Measurements from ENCODE around the gene ANXA3. TPM values are rescaled to one million over a fixed set of nuclear protein-coding genes. Genes with fewer than 3 reads are reported as not detected.

The ANXA3 gene
- total RNA-seq, 4 donors from 2014 or later, result 22.3 to 253 (median 150) TPM

DNA sequence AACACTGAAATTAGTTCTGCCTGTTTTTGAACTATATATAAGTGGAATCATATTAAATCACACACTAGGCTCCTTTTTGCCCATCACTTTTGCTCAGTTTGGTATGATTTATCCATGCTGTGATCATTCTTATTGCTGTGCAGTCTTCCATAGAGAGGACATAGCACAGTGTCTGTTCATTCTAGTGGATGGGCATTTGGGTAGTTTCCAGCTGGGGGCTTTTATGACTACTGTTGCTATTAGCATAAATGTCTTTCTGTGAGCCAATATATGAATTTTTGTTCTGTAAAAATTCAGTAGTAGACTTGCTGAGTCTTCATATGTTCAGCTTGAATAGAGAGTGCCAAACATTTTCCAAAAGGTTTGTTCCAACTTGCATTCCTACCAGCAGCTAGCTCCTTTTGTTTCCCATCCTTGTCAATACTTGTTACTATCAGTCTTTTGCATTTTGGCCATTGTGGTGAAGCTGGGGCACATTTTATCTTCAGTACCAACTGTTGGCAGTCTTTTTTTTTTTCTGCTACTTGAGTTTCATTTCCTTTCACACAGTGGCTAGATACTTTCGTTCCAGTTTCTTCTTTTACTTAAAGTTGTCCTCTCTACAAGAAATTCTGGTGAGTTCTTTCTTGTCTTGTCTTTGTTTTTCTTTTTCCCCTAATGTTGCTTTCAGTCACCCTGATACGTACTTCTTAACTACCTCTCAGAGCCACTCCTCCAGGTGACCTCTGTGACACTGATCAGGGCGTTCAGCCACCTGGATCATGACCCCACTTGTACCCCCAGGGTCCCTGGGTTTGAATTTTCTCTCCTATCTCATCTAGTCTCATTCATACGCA lies 87.0 kb downstream of the ANXA3 start:
- TF ChIP-seq, protein P1, sequence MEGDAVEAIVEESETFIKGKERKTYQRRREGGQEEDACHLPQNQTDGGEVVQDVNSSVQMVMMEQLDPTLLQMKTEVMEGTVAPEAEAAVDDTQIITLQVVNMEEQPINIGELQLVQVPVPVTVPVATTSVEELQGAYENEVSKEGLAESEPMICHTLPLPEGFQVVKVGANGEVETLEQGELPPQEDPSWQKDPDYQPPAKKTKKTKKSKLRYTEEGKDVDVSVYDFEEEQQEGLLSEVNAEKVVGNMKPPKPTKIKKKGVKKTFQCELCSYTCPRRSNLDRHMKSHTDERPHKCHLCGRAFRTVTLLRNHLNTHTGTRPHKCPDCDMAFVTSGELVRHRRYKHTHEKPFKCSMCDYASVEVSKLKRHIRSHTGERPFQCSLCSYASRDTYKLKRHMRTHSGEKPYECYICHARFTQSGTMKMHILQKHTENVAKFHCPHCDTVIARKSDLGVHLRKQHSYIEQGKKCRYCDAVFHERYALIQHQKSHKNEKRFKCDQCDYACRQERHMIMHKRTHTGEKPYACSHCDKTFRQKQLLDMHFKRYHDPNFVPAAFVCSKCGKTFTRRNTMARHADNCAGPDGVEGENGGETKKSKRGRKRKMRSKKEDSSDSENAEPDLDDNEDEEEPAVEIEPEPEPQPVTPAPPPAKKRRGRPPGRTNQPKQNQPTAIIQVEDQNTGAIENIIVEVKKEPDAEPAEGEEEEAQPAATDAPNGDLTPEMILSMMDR (IDR thresholded peaks at IDR 0.05), result no peak
- 73 to 95% methylated on average over 2 to 3 of the region's 4 CpGs for WGBS, 2 donors (ENCODE audit: low coverage in 1 of 2)
- Histone ChIP-seq H3K36me3 (no peaks in the 10 kb centered on the region), H3K27ac (no peak overlapping the region), H3K4me1 (peaks cover 0 to 9% (median 0%) of the 10 kb centered on the region in 3 donors), H3K27me3 (no peaks in the 10 kb centered on the region), H3K4me3 (no peak overlapping the region), H3K9me3 (no peaks in the 10 kb centered on the region)
- ATAC-seq, result no peak

DNA sequence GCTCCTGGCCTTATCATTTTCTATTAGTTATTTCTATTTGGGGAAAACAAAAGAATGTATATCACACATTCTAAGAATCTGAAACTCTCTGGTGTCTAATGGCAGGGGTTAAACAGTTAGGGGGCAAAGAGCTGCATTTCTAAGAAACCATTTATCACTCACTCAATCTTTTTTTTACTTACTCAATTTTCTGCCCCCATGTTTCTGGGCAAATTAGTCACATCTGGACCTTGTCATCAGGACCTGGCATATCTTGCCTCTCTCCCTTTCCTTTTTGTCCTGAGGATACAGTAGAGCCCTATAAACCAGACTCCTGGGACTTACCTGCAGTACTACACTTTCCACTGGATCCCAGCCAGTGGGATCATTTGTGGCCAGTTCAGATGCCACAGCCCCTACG lies 89.1 kb downstream of the ANXA3 start:
- H3K27me3 ChIP-seq, result no peaks in the 10 kb centered on the region
- 63 to 71% methylated on average over 1 of the region's 1 CpG for WGBS, 2 donors (ENCODE audit: low coverage in 1 of 2)
- ATAC-seq, result no peak
- H3K9me3 ChIP-seq, result no peaks in the 10 kb centered on the region
- TF ChIP-seq POLR2AphosphoS5 (IDR thresholded peaks at IDR 0.05) (no peak), EP300 (IDR thresholded peaks at IDR 0.05) (no peak), POLR2A (IDR thresholded peaks at IDR 0.05) (no peak)
- TF ChIP-seq, protein P1 (IDR thresholded peaks at IDR 0.05), result no peak
- H3K4me1 ChIP-seq, result peaks cover 8 to 15% (median 13%) of the 10 kb centered on the region in 3 donors
- no peak overlapping the region for H3K4me3 ChIP-seq
- no peaks in the 10 kb centered on the region for H3K36me3 ChIP-seq
- H3K27ac ChIP-seq, result no peak overlapping the region

DNA sequence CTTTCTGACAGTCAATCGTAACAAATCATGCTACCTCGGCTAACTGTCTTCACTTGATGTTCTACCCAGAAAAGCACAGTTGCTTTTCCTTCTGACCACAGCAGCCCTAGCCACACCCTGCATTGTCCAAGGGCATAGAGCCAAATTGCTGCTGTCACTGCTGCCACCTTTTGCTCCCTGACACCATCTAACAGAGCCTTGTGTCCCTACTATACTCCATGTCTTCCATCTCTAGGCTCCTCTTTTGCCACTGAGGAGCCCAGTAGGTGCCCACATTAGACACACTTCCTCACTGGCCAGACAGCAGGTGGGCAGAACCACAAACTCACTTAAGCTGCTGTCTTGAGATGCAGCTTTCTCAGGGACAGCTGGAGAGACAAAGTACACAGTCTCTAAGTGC lies 91.4 kb downstream of the ANXA3 start:
- H3K9me3 ChIP-seq, result no peaks in the 10 kb centered on the region
- 81 to 83% methylated on average over 2 of the region's 2 CpGs for WGBS, 2 donors (ENCODE audit: low coverage in 1 of 2)
- TF ChIP-seq, protein P1 (IDR thresholded peaks at IDR 0.05), result no peak
- no peak for TF ChIP-seq POLR2A (IDR thresholded peaks at IDR 0.05)
- TF ChIP-seq POLR2AphosphoS5 (IDR thresholded peaks at IDR 0.05), result no peak
- no peak for TF ChIP-seq EP300 (IDR thresholded peaks at IDR 0.05)
- H3K4me1 ChIP-seq, result peaks cover 14 to 34% (median 23%) of the 10 kb centered on the region in 3 donors
- ATAC-seq, result no peak
- no peak overlapping the region for H3K4me3 ChIP-seq
- no peak overlapping the region for H3K27ac ChIP-seq
- H3K27me3 ChIP-seq, result no peaks in the 10 kb centered on the region
- no peaks in the 10 kb centered on the region for H3K36me3 ChIP-seq

DNA sequence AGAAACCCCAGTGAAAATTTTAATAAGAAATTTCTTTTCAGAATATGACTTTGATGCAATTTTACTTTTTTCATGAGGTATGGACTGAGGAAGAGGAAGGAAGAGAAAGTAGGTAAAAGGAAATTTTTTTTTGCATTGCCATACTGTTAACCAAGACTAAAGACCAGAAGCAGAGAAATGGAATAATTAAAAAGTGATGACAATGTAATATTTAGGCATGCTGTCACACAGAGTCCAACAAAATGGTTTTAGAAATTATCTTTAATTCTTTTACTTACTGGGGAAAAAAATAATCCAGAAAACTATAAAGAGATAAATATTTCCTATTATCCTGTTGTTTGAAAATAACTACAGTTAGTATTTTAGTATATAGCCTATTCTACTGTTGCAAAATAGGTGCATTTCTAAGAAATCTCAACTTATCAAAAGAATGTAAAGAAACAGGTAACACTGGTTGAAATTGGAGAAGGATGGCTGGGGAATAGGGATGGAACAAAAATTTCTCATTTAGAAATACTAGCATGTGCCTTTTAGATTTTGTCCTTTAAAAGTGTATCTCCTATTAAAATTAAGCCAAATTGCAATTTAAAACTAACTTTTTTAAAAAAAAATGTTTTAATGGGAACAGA lies 92.6 kb downstream of the ANXA3 start:
- TF ChIP-seq, protein P1 (IDR thresholded peaks at IDR 0.05), result no peak
- TF ChIP-seq EP300 (IDR thresholded peaks at IDR 0.05) (no peak), POLR2AphosphoS5 (IDR thresholded peaks at IDR 0.05) (no peak), POLR2A (IDR thresholded peaks at IDR 0.05) (no peak)
- ATAC-seq, result no peak
- Histone ChIP-seq H3K4me3 (no peak overlapping the region), H3K4me1 (peaks cover 14 to 38% (median 23%) of the 10 kb centered on the region in 3 donors), H3K36me3 (no peaks in the 10 kb centered on the region), H3K27me3 (no peaks in the 10 kb centered on the region), H3K9me3 (no peaks in the 10 kb centered on the region), H3K27ac (no peak overlapping the region)

Data from gastroesophageal sphincter (tissue), 4 donors.